ENCODE results near the gene SHISAL1.

SHISAL1 gene

GRCh38 chr22:44293034-44293433 is 19.7 kb downstream of the SHISAL1 start:
- Histone ChIP-seq H3F3A (ENCODE audit: insufficient read depth, low read length) (no peaks in the 10 kb centered on the region), H3K27me3 (replicated peaks; ENCODE audit: insufficient read depth, low read length) (peaks cover 97% of the 10 kb centered on the region), H3K9me3 (replicated peaks; ENCODE audit: insufficient read depth, low read length) (no peaks in the 10 kb centered on the region), H2AFZ (ENCODE audit: low read length) (no peak overlapping the region), H3K4me1 (ENCODE audit: low read length) (no peaks in the 10 kb centered on the region), H3K36me3 (replicated peaks; ENCODE audit: insufficient read depth, low read length) (no peaks in the 10 kb centered on the region), H3K27ac (ENCODE audit: low read length) (no peak overlapping the region), H3K4me3 (ENCODE audit: low read length) (no peak overlapping the region), H3K4me2 (ENCODE audit: low read depth, low read length) (no peak overlapping the region), H3K9me2 (replicated peaks; ENCODE audit: insufficient read depth, low read length) (no peaks in the 10 kb centered on the region), H3K79me2 (ENCODE audit: low read length) (no peaks in the 10 kb centered on the region), H3K9ac (ENCODE audit: low read length) (no peak overlapping the region), H4K20me1 (ENCODE audit: insufficient read depth, low read length) (no peaks in the 10 kb centered on the region)
- no peak for TF ChIP-seq EZH2phosphoT487 (IDR thresholded peaks at IDR 0.05; ENCODE audit: low read length)
- TF ChIP-seq CTCF (IDR thresholded peaks at IDR 0.05; ENCODE audit: low read length) = no peak
- TF ChIP-seq EZH2 (optimal IDR thresholded peaks at IDR 0.05; ENCODE audit: low read depth, low read length) = no peak
- DNase-seq = no peak

GRCh38 chr22:44292521-44292920 is 20.2 kb downstream of the SHISAL1 start:
- TF ChIP-seq EZH2phosphoT487 (IDR thresholded peaks at IDR 0.05; ENCODE audit: low read length) (no peak), CTCF (IDR thresholded peaks at IDR 0.05; ENCODE audit: low read length) (no peak), EZH2 (optimal IDR thresholded peaks at IDR 0.05; ENCODE audit: low read depth, low read length) (no peak)
- no peak overlapping the region for H3K9ac ChIP-seq (ENCODE audit: low read length)
- no peak overlapping the region for H2AFZ ChIP-seq (ENCODE audit: low read length)

GRCh38 chr22:44291674-44292360 is 20.9 kb downstream of the SHISAL1 start:
- Histone ChIP-seq H3K79me2 (ENCODE audit: low read length) (no peaks in the 10 kb centered on the region), H2AFZ (ENCODE audit: low read length) (no peak overlapping the region), H3K9ac (ENCODE audit: low read length) (no peak overlapping the region), H3K27ac (ENCODE audit: low read length) (no peak overlapping the region), H3K9me3 (replicated peaks; ENCODE audit: insufficient read depth, low read length) (no peaks in the 10 kb centered on the region), H3K4me1 (ENCODE audit: low read length) (no peaks in the 10 kb centered on the region), H3K27me3 (replicated peaks; ENCODE audit: insufficient read depth, low read length) (peaks cover 97% of the 10 kb centered on the region), H4K20me1 (ENCODE audit: insufficient read depth, low read length) (no peaks in the 10 kb centered on the region), H3K4me3 (ENCODE audit: low read length) (no peak overlapping the region), H3K4me2 (ENCODE audit: low read depth, low read length) (no peak overlapping the region), H3K9me2 (replicated peaks; ENCODE audit: insufficient read depth, low read length) (no peaks in the 10 kb centered on the region), H3F3A (ENCODE audit: insufficient read depth, low read length) (no peaks in the 10 kb centered on the region), H3K36me3 (replicated peaks; ENCODE audit: insufficient read depth, low read length) (no peaks in the 10 kb centered on the region)
- no peak for TF ChIP-seq CTCF (IDR thresholded peaks at IDR 0.05; ENCODE audit: low read length)
- no peak for TF ChIP-seq EZH2 (optimal IDR thresholded peaks at IDR 0.05; ENCODE audit: low read depth, low read length)
- DNase-seq = no peak

More at GRCh38 chr22:44292521-44292920, 20.2 kb downstream of the SHISAL1 start:
- Histone ChIP-seq H3K9me3 (replicated peaks; ENCODE audit: insufficient read depth, low read length) (no peaks in the 10 kb centered on the region), H4K20me1 (ENCODE audit: insufficient read depth, low read length) (no peaks in the 10 kb centered on the region), H3K4me1 (ENCODE audit: low read length) (no peaks in the 10 kb centered on the region), H3K27me3 (replicated peaks; ENCODE audit: insufficient read depth, low read length) (peaks cover 97% of the 10 kb centered on the region), H3K4me3 (ENCODE audit: low read length) (no peak overlapping the region), H3K27ac (ENCODE audit: low read length) (no peak overlapping the region), H3F3A (ENCODE audit: insufficient read depth, low read length) (no peaks in the 10 kb centered on the region), H3K36me3 (replicated peaks; ENCODE audit: insufficient read depth, low read length) (no peaks in the 10 kb centered on the region), H3K4me2 (ENCODE audit: low read depth, low read length) (no peak overlapping the region), H3K9me2 (replicated peaks; ENCODE audit: insufficient read depth, low read length) (no peaks in the 10 kb centered on the region), H3K79me2 (ENCODE audit: low read length) (no peaks in the 10 kb centered on the region)
- DNase-seq = no peak
